ENCODE measurements around the gene LRP1B.

The LRP1B gene

GRCh38 chr2:140658760-140659692, 1471.8 kb downstream of the LRP1B start:
- H3K9me3 ChIP-seq (ENCODE audit: control insufficient read depth, insufficient read depth, low read length): no peaks in the 10 kb centered on the region
- no peaks in the 10 kb centered on the region for H3K36me3 ChIP-seq (ENCODE audit: control insufficient read depth, low read length)
- no peaks in the 10 kb centered on the region for H3F3A ChIP-seq (ENCODE audit: control insufficient read depth, insufficient read depth)
- H3K4me2 ChIP-seq (ENCODE audit: low read length): no peak overlapping the region
- no peak for TF ChIP-seq EZH2phosphoT487 (IDR thresholded peaks at IDR 0.05; ENCODE audit: borderline replicate concordance, low read length)
- TF ChIP-seq CTCF (IDR thresholded peaks at IDR 0.05; ENCODE audit: low read depth, low read length, poor library complexity, severe bottlenecking): no peak
- no peaks in the 10 kb centered on the region for H3K4me1 ChIP-seq (ENCODE audit: control insufficient read depth, low read length)
- H3K9me2 ChIP-seq (replicated peaks; ENCODE audit: control insufficient read depth, low read length): no peaks in the 10 kb centered on the region
- H3K79me2 ChIP-seq (ENCODE audit: control insufficient read depth, low read length): no peaks in the 10 kb centered on the region
- H3K27me3 ChIP-seq (ENCODE audit: control insufficient read depth, low read length): no peaks in the 10 kb centered on the region
- H4K20me1 ChIP-seq (ENCODE audit: control insufficient read depth, insufficient read depth, low read depth, low read length): no peaks in the 10 kb centered on the region
- H3K4me3 ChIP-seq (ENCODE audit: low read length): no peak overlapping the region
- H3K27ac ChIP-seq (ENCODE audit: low read depth, low read length): no peak overlapping the region

DNA sequence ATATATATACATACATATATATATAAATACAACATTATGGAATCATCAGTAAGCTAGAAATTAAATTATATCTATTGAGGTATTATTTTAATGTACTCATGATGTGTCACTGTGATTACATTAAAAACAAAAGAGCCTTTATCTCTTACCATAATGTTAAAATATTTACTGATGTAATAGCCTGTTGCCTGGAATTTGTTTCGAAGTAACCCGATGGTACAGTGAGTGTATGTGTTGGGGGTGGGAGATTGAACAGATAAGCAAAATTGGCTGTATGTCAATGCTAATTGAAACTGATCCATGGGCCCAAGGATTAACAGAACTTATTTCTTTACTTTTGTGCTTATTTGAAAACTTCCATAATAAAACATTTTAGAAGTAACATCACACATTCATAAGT, 1473.2 kb downstream of the LRP1B start:
- TF ChIP-seq CTCF (IDR thresholded peaks at IDR 0.05; ENCODE audit: low read depth, low read length, poor library complexity, severe bottlenecking): no peak
- no peak for TF ChIP-seq EZH2phosphoT487 (IDR thresholded peaks at IDR 0.05; ENCODE audit: borderline replicate concordance, low read length)
- H3K4me2 ChIP-seq (ENCODE audit: low read length): no peak overlapping the region
- H3K9me3 ChIP-seq (ENCODE audit: control insufficient read depth, insufficient read depth, low read length): no peaks in the 10 kb centered on the region

GRCh38 chr2:140654565-140654964, 1476.3 kb downstream of the LRP1B start:
- Histone ChIP-seq H3K27me3 (ENCODE audit: control insufficient read depth, low read length) (no peaks in the 10 kb centered on the region), H3K4me3 (ENCODE audit: low read length) (no peak overlapping the region), H3K9me3 (ENCODE audit: control insufficient read depth, insufficient read depth, low read length) (no peaks in the 10 kb centered on the region), H3K36me3 (ENCODE audit: control insufficient read depth, low read length) (no peaks in the 10 kb centered on the region), H3K79me2 (ENCODE audit: control insufficient read depth, low read length) (no peaks in the 10 kb centered on the region), H3K9me2 (replicated peaks; ENCODE audit: control insufficient read depth, low read length) (no peaks in the 10 kb centered on the region), H3K27ac (ENCODE audit: low read depth, low read length) (no peak overlapping the region), H3K4me2 (ENCODE audit: low read length) (no peak overlapping the region), H3K4me1 (ENCODE audit: control insufficient read depth, low read length) (no peaks in the 10 kb centered on the region), H3F3A (ENCODE audit: control insufficient read depth, insufficient read depth) (no peaks in the 10 kb centered on the region), H4K20me1 (ENCODE audit: control insufficient read depth, insufficient read depth, low read depth, low read length) (no peaks in the 10 kb centered on the region)
- no peak for TF ChIP-seq CTCF (IDR thresholded peaks at IDR 0.05; ENCODE audit: low read depth, low read length, poor library complexity, severe bottlenecking)
- no peak for TF ChIP-seq EZH2phosphoT487 (IDR thresholded peaks at IDR 0.05; ENCODE audit: borderline replicate concordance, low read length)

More for the DNA sequence above, 1473.2 kb downstream of the LRP1B start:
- Histone ChIP-seq H3K9me2 (replicated peaks; ENCODE audit: control insufficient read depth, low read length) (no peaks in the 10 kb centered on the region), H3K4me3 (ENCODE audit: low read length) (no peak overlapping the region), H4K20me1 (ENCODE audit: control insufficient read depth, insufficient read depth, low read depth, low read length) (no peaks in the 10 kb centered on the region), H3K27ac (ENCODE audit: low read depth, low read length) (no peak overlapping the region), H3K79me2 (ENCODE audit: control insufficient read depth, low read length) (no peaks in the 10 kb centered on the region), H3K36me3 (ENCODE audit: control insufficient read depth, low read length) (no peaks in the 10 kb centered on the region), H3K4me1 (ENCODE audit: control insufficient read depth, low read length) (no peaks in the 10 kb centered on the region), H3F3A (ENCODE audit: control insufficient read depth, insufficient read depth) (no peaks in the 10 kb centered on the region), H3K27me3 (ENCODE audit: control insufficient read depth, low read length) (no peaks in the 10 kb centered on the region)
